Peyer's patch (tissue), 4 donors: ENCODE data around the gene PTGDR2.

Experiments used
- POLR2A ChIP-seq, 2 donors: fragments of 450-650 bp; IDR thresholded peaks; one replicate each; pipeline ENCODE4 v1.5.1; 2017; ENCODE audit warnings: antibody characterized with exemption in 2 of 2, mild to moderate bottlenecking in 2 of 2, moderate library complexity in 2 of 2
- TF ChIP-seq, protein P1 (sequence below), 6 experiments: fragments of 450-650 bp in 4 of 6; fragments of 200-600 bp in 2 of 6; sonication (generic) in 1 of 6; IDR thresholded peaks; one replicate each; pipeline ENCODE4 v1.5.1; 2017 to 2019; ENCODE audit warnings: antibody characterized with exemption in 6 of 6, mild to moderate bottlenecking in 3 of 6, moderate library complexity in 1 of 6

DNA sequence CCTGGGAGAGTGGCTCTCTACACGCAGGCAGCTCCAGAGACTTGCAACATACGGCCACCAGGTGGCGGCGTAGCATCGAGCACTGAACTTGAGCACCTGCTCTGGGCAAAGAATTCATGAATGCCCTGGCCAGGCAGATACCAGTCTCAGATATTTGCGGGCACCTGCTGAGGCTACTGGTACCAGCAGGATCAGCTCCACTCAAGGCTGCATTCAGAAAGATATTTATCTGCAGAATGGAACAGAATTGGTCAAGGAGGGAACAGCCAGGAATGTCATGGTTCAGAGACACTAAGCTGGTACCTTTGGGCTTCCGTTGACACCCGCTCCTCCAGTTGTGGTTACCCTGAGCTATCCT, 24.6 kb downstream of the PTGDR2 start:
- TF ChIP-seq, protein P1, sequence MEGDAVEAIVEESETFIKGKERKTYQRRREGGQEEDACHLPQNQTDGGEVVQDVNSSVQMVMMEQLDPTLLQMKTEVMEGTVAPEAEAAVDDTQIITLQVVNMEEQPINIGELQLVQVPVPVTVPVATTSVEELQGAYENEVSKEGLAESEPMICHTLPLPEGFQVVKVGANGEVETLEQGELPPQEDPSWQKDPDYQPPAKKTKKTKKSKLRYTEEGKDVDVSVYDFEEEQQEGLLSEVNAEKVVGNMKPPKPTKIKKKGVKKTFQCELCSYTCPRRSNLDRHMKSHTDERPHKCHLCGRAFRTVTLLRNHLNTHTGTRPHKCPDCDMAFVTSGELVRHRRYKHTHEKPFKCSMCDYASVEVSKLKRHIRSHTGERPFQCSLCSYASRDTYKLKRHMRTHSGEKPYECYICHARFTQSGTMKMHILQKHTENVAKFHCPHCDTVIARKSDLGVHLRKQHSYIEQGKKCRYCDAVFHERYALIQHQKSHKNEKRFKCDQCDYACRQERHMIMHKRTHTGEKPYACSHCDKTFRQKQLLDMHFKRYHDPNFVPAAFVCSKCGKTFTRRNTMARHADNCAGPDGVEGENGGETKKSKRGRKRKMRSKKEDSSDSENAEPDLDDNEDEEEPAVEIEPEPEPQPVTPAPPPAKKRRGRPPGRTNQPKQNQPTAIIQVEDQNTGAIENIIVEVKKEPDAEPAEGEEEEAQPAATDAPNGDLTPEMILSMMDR (IDR thresholded peaks at IDR 0.05), result peak; percentile 77 to 97 (median 93)
- no peak for TF ChIP-seq POLR2A (IDR thresholded peaks at IDR 0.05)
